Measurements from ENCODE around the gene SCAPER.
"Not testable (repeated sequence)": the region's sequence is repeated elsewhere in the genome, so short reads cannot be mapped to it uniquely, and the experiment has no call there.

Gene SCAPER

DNA sequence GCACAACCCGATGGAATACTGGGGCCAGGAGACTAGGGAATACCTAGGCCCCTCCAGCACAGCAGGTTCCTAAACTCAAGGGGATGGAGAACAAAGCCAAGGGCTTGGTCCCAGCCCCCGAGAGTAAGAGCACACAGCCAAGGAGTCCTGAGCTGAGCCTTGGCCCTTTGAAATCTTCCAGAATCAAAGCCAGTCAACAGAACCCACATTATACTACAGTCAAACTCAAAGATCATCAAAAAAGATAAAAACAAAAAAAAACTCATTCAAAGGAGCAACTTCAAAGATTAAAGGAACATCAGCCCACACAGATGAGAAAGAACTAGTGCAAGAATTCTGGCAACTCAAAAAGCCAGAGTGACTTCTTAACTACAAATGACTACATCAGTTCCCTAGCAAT lies 351.6 kb downstream of the SCAPER start:
- no peak for DNase-seq

DNA sequence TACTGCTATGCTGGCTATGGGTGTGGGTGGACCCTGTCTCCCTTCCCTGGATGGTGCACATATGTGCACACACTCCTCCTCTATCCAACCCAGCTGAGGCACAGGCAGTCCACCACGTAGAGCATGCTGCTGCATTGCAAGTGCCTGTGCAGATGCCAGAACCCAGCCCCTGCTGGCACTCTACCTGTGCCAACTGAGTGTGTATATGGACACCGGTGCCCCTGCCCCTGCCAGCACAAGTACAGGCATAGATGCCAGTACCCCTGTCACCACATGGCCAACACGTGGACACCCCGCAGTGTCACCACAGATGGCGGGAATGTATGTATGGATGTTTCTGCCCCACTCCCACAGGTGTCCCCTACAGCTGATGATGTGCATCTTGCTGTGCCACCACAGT lies 352.0 kb downstream of the SCAPER start:
- no peak for DNase-seq

DNA sequence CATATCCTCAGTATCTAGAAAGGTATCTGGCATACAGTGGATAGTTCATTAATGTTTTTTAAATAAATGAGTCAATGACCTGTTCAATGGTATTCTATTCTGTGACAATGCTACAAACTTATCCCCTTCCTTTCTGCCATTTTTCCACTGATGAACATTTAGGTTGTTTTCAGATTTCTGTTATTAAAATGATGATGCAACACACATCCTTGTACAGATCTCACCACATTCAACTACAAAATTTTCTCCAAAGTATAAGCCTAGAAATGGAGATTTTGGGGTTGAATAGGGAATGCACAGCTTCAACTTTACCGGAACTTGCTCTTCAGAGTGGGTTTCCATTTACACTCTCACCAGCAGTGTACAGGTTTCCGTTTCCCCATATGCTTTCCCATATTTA lies 358.3 kb downstream of the SCAPER start:
- no peak for DNase-seq

DNA sequence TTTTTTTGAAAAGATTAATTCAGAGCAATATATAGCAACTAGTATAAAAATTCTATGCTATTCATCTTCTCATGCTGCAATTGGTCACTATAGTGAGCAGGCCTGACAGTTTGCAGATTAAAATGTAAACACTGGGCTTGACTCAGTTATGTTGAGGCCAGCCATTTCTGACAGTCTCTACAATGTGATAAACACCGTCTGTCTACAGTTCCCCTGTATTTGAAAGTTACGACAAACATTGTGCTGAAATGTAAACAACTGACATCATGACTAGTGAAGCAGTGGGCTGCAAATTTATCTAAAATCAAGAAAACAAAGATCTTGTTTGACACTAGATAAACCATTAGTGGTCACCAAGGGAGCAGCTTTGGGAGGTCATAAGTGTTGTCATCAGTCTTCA lies 371.1 kb downstream of the SCAPER start:
- no peak for DNase-seq

DNA sequence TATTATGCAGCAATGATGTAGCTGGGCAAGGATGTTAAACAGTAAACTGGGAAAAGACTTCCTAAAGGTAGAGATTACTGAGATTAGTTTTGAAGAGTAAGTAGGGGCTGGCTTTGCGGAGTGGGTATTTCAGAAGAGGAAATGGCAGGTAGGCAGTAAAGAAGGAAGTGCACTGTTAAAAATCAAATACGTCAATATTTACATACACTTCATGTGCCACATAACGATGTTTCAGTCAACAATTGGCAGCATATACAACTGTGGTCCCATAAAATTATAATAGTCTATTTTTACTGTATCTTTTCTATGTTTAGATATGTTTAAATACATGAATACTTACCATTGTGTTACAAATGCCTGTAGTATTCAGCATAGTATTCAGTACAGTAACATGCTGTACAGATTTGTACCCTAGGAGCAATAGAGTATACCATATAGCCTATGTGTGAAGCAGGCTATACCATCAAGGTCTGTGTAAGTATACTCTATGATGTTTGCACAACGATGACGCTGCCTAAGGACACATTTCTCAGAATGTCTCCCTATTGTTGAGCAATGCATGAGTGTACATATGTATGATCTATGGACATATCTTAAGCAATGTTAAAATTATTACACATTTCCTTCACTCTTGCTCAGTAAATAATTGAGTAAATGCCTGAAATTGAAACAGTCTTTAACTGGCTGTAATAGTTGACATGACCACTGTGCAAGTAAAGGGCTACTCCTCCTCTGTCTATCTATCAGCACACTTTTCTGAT lies 371.9 kb downstream of the SCAPER start:
- no peak for DNase-seq

DNA sequence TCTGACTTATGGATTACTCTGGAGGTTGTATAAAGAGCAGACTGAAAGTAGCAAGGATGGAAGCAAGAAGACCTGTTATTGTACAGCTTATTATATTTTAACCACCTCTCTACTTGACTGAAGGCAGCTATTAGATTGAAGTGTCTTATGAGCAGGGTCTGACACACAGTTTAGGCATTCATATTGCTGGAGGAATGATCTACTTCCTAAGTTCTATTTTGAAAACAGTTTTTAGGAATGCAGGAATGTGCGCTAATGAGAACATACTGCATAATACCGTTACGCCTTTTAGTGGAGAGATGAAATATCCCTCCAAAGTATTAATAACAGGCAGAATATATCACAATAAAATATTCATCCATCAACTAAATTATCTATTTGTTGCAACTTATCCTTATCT lies 375.2 kb downstream of the SCAPER start:
- DNase-seq, result no peak

DNA sequence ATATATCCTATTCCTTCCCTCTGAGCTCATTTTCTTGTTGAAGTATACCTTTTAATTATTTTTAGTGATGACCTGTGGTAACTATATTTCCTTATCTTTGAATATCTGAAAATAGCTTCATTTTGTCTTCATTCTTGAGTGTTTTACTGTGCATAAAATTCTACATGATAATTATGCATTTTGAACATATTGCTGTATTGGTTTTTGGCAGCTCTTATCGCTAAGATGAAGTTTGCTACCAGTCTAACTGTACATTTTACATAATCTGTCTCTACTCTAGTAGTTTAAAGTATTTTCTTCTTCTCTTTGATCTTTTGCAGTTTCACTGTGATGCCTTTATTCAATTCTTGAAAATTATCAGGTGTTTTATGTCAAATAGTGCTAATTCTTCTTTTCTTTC lies 379.0 kb downstream of the SCAPER start:
- no peak for DNase-seq

DNA sequence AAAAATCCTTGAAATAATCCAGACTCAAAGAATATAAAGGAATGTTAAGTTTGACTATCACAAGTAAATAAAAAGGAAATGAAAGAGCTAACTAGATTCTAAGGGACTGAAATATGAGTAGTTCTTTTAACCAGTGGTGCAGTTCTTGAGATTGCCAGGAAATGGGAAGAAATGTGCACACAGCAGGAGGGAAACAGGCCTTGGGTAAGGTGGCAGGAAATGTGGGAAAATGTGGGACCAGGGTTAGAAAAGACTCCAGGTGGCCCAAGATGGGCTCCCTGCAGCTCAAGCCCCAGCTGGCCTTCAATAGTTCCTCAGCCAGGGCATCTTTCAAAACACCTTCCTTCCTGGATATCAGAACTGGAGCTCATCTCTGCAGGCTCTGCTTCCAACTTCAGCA lies 387.2 kb downstream of the SCAPER start:
- no peak for DNase-seq

DNA sequence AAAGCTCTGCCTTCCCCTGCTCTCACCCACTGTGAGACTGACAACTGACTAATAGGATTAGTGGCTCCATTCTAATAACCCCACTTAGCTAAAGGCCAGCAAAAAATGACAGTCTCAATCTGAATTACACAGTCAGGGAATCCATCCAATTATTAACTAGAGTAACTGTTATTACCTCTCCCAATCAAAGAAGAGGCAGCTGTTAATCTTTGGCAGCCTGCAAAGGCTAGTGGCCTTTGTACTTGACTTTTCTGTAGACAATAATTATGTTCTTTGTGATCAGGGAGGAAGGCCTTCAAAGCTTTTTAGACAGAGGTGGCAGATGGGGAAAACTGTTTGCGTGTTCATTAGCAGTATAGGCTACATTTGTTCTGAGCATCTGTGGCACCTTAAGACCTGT lies 390.9 kb downstream of the SCAPER start:
- no peak for DNase-seq

DNA sequence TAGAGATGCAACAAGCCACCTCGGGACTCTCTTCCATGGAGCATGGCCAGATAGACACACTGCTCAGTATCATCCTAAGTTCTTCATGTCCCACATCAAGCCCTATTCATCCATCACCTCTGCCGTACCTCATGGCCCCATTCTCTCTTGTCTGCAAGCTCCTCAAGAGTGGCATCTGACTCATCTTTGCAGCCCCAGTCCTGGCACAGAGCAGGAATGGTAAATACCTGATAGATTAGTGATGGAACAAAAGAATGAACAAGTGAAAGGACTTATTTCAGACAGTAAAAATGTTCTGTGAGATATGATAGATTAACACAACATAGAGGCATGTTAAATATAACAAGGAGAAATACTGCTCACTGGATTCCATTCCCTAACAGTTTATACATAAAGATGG lies 392.2 kb downstream of the SCAPER start:
- DNase-seq, result no peak

DNA sequence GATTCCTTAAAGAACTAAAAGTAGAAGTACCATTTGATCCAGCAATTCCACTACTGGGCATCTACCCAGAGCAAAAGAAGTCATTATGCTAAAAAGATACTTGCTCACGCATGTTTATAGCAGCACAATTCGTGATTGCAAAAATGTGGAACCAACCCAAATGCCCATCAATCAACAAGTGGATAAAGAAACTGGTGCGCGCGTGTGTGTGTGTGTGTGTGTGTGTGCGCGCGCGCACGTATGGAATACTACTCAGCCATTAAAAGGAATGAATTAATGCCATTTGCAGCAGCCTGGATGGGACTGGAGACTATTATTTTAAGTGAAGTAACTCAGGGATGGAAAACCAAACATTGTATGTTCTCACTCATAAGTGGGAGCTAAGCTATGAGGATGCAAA lies 394.5 kb downstream of the SCAPER start:
- DNase-seq, result not testable (repeated sequence)

DNA sequence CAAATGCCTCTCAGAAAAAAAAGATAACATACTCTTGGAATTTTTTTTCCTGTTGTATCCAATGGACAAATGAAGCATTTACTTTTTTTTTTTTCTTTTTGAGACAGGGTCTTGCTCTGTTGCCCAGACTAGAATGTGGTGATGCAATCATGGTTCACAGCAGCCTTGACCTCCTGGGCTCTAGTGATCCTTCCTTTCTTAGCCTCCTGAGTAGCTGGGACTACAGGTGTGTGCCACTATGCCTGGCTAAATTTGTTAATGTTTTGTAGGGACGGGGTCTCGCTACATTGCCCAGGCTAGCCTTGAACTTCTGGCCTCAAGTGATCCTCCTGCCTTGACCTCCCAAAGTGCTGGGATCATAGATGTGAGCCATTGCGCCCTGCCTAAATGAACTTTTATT lies 401.3 kb downstream of the SCAPER start:
- DNase-seq, result no peak

DNA sequence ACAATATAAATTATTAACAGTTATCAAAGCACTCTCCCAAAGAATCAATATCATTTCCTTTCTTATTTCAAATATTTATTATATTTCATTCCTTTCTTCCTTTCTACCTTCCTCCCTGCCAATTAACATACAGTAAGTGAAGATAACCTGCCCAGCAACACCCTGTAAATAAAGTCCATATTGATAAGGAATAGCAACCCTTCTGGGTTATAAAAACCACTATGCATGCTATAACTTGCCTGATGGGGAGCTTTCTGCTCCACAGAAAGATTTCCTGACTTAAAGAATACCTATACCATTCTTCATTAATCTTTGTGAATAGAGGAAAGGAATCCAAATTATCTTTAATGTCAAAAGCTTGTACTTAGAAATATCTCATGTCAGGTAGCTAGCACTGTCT lies 402.0 kb downstream of the SCAPER start:
- DNase-seq, result no peak

DNA sequence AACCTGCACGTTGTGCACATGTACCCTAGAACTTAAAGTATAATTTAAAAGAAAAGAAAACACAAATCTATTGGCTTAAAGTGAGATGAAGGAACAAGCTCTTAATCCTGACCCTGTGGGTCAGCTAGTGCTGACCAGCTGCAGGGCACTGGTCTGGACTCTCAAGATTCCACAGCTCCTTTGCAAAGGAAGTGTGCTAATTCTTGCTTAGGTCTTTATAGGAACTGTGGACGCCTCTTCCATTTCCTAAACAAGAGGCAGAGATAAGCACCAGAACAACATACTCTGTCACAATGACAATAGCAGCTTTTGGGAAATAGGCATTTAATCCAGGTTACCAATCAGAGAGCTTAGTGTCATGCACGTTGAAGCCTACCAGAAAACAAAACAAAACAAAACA lies 402.5 kb downstream of the SCAPER start:
- no peak for DNase-seq

DNA sequence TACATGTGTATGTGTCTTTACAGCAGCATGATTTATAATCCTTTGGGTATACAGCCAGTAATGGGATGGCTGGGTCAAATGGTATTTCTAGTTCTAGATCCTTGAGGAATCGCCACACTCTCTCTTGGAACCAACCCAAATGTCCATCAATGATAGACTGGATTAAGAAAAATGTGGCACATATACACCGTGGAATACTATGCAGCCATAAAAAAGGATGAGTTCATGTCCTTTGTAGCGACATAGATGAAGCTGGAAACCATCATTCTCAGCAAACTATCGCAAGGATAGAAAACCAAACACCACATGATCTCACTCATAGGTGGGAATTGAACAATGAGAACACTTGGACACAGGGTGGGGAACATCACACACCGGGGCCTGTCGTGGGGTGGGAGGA lies 403.0 kb downstream of the SCAPER start:
- not testable (repeated sequence) for DNase-seq

DNA sequence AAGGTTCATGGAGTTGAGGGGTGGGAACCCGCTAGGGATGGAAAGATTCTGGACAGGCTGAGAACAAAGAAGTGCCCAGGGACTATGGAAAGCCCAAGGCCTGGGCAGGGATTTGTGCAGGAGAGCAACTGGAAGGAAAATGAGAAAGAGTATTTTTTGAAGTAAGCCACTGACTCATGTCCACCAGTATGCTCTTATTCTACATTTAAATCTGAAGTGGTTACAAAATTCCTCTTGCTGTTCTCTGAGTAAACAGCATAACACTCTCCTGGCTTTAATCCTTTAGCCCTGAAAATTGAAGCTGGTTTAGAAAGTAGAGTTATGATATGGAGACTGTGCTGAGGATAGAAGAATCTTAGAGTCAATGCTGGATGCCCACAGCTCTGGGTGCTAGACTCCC lies 403.4 kb downstream of the SCAPER start:
- DNase-seq, result no peak

DNA sequence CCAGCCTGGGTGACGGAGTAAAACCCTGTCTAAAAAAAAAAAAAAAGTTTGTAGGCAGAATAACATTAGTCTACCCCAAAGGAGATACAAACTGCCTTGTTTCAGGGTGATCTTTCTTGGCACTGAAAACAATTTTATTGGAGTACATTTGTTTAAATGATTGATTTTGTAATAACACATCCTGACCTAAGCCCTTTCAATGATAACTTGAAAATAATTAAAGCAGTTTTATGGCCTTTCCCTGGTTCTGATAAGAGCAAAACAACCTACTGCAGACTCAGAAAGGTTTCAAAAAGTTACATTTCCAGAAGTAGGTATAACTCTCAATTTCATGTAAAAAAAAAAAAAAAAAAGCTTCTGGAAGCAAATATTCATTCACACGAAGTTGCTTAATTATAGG lies 404.1 kb downstream of the SCAPER start:
- no peak for DNase-seq

DNA sequence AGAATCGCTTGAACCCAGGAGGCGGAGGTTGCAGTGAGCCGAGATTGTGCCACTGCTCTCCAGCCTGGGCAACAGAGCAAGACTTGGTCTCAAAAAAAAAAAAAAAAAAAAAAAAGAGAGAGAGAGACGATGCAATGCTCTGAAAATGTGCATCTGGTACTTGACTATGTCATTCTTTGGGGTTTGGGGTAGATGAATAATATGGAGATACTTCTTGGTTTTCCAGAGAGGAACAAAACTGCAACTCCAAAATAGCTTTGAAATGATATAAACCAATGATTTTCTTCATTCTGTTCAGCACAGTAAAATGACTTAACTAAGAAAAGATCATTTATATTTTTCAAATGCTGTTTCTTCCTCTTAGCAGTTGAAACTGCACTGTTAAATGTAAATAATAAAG lies 409.7 kb downstream of the SCAPER start:
- no peak for DNase-seq

DNA sequence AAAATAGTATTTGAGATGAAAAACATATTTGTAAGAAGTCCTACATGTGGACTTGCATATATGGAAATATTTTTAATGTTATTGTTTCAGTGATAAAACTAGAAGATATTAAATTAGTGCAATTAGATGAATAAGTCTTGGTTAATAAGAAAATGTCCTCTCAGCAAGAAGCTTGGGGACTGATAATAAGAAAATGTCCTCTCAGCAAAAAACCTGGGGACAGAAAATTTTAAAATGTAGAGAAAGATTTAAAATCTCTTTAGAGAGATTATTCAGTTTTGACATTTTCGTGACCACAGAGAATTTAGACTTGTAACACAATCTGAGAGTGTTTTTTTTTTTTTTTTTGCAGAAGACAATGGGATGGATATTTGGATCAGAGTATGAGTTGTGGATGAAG lies 412.6 kb downstream of the SCAPER start:
- no peak for DNase-seq

DNA sequence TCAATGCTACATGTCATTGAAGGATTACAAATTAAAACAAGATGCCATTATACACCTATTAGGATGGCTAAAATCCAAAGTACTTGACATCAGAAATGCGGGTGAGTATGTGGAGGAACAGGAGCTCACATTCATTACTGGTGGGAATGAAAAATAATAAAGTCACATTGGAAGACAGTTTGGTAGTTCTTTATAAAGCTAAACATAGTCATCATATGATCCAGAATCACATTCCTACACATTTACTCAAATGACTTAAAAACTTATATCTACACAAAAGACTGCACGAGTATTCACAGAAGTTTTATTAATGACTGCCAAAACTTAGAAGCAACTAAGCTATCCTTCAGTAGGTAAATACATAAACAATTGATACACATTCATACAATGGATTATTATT lies 421.4 kb downstream of the SCAPER start:
- no peak for DNase-seq

DNA sequence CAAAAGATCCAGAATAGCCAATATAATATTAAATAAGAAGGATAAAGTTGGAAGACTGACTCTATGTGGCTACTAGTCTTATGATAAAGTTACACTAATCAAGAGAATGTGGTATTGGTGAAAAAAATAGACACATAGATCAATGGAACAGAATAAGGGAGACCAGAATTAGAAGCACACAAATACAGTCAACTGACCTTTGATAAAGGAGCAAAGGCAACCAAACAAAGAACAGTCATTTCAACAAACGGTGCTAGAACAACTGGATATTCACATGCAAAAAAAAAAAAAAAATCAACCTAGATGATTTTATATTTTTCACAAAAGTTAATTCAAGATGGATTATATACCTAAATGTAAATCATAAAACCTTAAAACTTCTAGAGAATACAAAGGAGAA lies 422.1 kb downstream of the SCAPER start:
- DNase-seq, result no peak

DNA sequence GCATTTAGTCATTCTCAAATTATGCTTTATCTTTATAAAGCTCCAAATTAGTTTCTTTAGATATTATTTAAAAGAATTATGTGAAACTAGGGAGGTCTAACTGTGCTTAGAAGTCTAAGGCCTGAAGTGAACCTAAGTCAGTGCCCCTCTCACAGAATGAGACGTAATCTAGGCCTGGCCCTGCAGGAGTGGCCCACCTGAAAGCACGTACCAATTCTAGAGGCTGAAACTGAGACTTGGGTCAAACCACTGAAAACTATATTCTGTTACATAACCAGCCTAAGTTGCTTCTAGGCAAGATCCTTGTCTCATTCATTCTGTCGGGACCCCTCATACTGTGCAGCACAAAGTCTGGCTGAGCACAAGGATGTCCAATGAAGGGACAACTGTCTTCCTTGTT lies 424.9 kb downstream of the SCAPER start:
- DNase-seq, result no peak

DNA sequence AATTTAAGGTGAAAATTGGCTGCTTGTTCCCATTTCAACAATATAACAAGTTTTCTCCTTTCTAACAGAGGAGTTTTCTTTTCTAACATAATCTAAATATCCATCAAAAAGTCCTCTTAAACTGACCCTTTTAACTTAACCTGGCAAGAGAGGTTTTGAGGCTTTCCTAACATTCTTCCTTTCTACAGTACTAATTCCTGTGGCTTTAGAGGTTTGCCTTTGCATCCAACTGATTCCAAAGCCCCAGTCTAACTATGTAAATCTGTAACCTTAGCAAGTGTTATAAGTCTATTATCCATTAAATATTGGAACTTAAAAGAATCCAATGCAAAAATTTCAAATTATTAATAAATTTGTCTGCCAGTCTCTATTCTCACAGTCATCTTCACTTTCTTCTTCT lies 434.4 kb downstream of the SCAPER start:
- DNase-seq, result no peak

DNA sequence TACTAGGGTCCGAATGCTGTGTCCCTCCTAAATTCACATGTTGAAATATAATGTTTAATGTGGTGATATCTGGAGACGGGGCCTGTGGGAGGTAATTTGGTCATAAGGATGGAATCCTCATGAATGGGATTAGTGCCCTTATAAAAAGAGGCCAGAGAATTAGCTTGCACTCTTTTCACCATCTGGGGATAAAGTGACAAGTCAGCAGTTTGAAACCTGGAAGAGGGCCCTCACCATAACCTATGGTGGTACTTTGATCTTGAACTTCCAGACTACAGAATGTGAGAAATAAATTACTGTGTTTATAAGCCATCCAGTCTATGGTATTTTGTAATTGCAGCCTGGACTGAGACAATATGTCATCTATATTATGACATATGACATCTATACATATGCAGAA lies 436.4 kb downstream of the SCAPER start:
- DNase-seq, result no peak

DNA sequence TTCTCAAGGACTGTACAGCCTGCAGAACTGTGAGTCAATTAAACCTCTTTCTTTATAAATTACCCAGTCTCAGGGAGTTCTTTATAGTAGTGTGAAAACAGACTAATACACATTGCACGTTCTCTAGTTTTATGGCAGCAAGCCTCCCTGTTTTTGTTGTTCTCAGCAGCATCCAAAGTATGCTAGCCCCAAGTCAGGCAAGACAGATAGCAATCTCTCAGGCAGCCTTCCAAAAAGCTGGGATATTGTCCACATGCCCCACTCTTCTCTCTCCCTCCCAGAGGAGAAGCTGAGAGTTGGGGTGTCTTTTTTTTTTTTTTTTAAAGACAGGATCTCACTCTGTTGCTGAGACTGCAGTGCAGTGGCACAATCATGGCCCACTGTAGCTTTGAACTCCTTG lies 438.0 kb downstream of the SCAPER start:
- DNase-seq, result no peak

DNA sequence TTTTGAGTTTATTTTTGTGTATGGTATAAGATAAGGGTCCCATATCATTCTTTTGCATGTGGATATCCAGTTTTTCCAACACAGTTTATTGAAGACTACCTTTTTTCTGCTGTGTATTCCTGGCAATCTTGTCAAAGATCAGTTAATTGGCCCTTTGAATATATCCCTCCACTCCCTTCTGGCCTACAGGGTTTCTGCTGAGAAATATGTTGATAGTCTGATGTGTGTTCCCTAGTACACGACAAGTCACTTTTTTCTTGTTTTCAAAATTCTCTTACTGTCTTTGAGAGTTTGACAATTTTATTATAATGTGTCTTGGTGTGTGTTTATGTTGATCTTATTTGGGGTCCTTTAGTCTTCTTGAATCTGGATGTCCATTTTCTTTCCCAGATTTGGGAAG lies 439.4 kb downstream of the SCAPER start:
- DNase-seq, result no peak
